ENCODE results near the gene FXR2.
"Not testable (repeated sequence)": the region's sequence is repeated elsewhere in the genome, so short reads cannot be mapped to it uniquely, and the experiment has no call there.

Gene FXR2

GRCh38 chr17:7614425-7615264 lies at the start of gene FXR2:
TSS of gene FXR2 (minus strand) at chr17:7614897. CDS start at chr17:7614532, 365 bp downstream.
- DNase-seq (ENCODE audit: low read depth in 2 of 3, low spot score in 1 of 3): peak; percentile 98 to 100 (median 99)

DNA sequence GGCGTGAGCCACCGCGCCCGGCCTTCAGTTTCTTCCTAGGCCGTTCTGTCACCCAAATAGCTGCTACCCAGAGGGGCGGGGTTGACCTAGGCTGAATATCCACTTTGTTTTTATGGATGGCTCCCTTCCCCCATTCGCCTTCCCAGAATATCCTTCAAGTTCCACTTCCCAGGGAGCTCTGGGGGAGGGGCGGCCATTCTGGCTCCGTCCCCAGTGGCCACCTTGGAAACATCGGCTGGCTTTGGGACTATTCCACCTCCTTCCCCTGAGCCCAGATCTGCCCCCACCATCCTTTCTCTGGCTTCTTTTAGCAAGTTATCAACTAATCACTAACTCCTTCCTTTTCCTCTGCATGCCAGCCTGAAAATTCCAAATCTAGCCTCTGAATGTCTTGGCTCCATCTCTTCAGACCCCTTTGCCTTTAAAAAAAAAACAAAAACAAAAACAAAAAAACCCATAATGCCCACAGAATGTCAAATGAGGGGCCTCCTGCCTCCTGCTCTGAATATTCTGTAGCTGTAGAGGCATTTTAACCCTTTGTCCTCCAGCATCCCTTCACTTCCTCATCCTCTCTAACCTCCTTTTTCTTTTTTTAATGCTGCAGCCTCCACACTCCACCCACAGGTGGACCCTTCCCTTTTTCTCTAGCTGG lies 42.4 kb upstream of the FXR2 start:
- no peak for DNase-seq (ENCODE audit: low read depth in 2 of 3, low spot score in 1 of 3)

GRCh38 chr17:7655541-7655840 lies 40.8 kb upstream of the FXR2 start:
- DNase-seq (ENCODE audit: low read depth in 2 of 3, low spot score in 1 of 3): no peak

GRCh38 chr17:7654832-7655540 lies 40.3 kb upstream of the FXR2 start:
- no peak for DNase-seq (ENCODE audit: low read depth in 2 of 3, low spot score in 1 of 3)

DNA sequence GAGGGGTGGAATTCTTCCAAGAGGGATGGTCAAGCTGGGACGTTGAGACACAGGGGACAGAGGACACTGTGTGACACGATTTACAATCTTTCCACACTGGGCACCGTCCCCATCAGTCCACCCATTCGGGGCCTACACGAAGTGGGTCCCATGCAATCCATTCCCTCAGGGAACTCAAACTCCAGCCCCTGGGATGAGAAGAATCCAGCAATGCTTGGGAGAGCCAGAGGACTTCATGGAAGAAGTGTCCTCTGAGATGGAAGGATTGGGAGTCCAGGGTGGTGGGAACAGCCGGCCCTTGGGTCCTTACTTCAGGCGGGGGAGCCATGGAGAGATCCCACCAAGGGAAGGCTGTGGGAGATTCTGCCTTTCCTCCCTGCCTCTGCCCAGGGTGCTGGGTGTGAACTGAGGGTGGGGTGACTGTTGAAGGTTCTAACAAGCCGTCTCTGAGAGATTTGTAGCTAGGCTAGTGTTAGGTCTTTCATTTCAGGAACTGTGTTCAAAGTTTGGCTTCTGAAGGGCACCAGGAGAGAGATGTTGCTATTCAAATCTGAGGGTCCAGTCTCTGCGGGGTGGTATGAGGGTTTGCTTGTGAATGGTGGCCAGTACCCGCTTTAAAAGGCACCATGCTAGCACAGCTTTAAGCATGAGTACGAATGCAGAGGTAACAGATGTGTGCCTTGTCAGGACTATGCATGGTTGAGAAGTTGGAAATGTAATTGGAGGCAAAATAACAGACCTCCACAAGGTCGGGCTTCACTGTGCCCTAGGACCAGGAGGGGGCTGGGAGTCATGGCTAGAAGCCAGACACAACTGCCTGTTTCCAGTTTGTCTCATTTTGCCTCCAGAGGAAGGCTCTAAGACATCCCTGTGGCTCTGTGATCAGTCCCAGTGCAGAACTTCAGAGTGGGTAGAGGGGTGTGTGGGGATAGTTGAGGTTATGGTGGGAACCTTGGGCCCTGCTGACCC lies 38.0 kb upstream of the FXR2 start:
- no peak for DNase-seq (ENCODE audit: low read depth in 2 of 3, low spot score in 1 of 3)

GRCh38 chr17:7651665-7652387 lies 37.1 kb upstream of the FXR2 start:
- DNase-seq (ENCODE audit: low read depth in 2 of 3, low spot score in 1 of 3): no peak

GRCh38 chr17:7651097-7651664 lies 36.5 kb upstream of the FXR2 start:
- no peak for DNase-seq (ENCODE audit: low read depth in 2 of 3, low spot score in 1 of 3)

GRCh38 chr17:7650509-7651096 lies 35.9 kb upstream of the FXR2 start, which contains the start of gene ATP1B2:
TSS of gene ATP1B2 (plus strand) at chr17:7650926. CDS start at chr17:7651519, 593 bp downstream.
- peak; percentile 37 to 58 (median 46) for DNase-seq (ENCODE audit: low read depth in 2 of 3, low spot score in 1 of 3)

- no peak for DNase-seq (ENCODE audit: low read depth in 2 of 3, low spot score in 1 of 3)
These were observed 32.3 kb upstream of the FXR2 start for GRCh38 chr17:7647018-7647417.

DNA sequence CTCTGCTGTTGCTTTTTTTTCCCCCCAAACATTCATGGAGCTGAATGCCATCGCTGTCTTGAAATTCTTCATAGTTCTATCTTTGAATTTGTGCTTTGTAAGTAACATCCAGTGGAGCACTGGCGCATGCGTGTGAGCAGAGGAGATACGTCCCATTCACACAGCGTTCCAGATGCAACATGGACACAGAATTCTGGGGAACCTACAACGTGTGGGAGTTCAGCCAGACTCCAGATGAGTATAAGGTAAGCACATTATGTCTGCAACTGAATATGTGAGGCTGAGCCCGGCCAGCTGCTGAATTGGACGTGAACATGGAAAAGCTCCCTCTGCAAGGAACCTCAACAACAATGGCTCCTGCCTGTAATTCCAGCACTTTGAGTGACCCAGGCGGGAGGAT lies 31.8 kb upstream of the FXR2 start:
- DNase-seq (ENCODE audit: low read depth in 2 of 3, low spot score in 1 of 3): no peak

GRCh38 chr17:7644775-7645174 lies 30.1 kb upstream of the FXR2 start:
- DNase-seq (ENCODE audit: low read depth in 2 of 3, low spot score in 1 of 3): no peak

GRCh38 chr17:7641635-7642034 lies 26.9 kb upstream of the FXR2 start:
- not testable (repeated sequence) for DNase-seq (ENCODE audit: low read depth in 2 of 3, low spot score in 1 of 3)

GRCh38 chr17:7640783-7641182 lies 26.1 kb upstream of the FXR2 start:
- DNase-seq (ENCODE audit: low read depth in 2 of 3, low spot score in 1 of 3): no peak

- DNase-seq (ENCODE audit: low read depth in 2 of 3, low spot score in 1 of 3): no peak
These were observed 21.5 kb upstream of the FXR2 start for GRCh38 chr17:7636163-7636562.

DNA sequence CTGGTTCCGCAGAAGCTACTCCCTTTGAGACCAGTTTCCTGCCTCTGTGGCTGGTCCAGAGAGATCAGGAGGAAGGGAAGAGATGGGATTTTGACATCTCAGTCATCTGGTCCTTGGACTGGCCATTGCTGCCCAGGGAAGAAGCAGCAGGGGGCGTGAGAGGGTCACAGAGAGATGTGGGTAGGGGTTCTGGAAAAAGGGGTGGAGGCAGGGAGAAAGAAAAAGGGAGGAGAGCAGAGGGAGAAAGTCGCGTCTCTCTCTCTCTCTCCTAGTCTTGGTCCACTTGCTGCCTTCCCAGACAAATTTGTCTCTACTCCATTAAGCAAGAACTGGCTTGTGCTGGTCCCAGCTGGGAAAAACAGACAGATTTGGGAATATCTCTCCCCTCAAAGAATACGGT lies 19.7 kb upstream of the FXR2 start:
- peak in 1 of 3 donors; percentile 12 for DNase-seq (ENCODE audit: low read depth in 2 of 3, low spot score in 1 of 3)

- DNase-seq (ENCODE audit: low read depth in 2 of 3, low spot score in 1 of 3): no peak
These were observed 18.4 kb upstream of the FXR2 start for GRCh38 chr17:7633093-7633492.

GRCh38 chr17:7632492-7632894 lies 17.8 kb upstream of the FXR2 start:
- DNase-seq (ENCODE audit: low read depth in 2 of 3, low spot score in 1 of 3): no peak

- no peak for DNase-seq (ENCODE audit: low read depth in 2 of 3, low spot score in 1 of 3)
These were observed 17.0 kb upstream of the FXR2 start for GRCh38 chr17:7631398-7632380.

Measured in stimulated activated CD4-positive, alpha-beta T cell treated with anti-CD3 and anti-CD28 coated beads, Interleukin-12 subunit alpha, Interleukin-12 subunit beta, amount 100 ng/mL, for 48 hours (primary cell).